Measurements from ENCODE around the gene PTPA. TPM values are rescaled to one million over a fixed set of nuclear protein-coding genes. Genes with fewer than 3 reads are reported as not detected.

Gene PTPA
- total and polyA plus RNA-seq, 12 donors = 106 to 227 (median 186) TPM

DNA sequence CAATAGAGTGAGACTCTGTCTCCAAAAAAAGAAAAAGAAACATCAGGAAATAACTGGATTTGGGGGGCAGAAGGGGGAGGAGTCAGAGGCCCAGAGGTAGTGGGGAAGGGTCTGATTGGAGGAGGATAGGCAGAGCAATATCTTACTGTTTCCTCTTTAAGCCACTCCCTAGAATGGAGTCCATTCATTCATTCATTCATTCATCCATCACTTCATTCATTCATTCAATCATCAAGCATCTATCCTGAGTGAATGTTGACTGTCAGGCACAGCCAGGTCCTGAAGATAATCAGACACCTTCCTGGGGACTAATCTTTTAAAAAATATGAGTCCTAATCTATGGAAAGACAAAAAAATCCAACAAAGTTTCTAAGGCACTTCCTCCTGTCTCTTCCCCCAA, 54.0 kb downstream of the PTPA start:
- Histone ChIP-seq H3K9me3 (no peaks in the 10 kb centered on the region), H3K36me3 (no peaks in the 10 kb centered on the region), H3K27me3 (no peaks in the 10 kb centered on the region), H3K4me3 (no peak overlapping the region), H3K4me1 (peaks cover 11 to 53% (median 24%) of the 10 kb centered on the region in 9 donors), H3K27ac (peak overlapping the region in 2 of 10 donors; percentile 68 to 87)
- TF ChIP-seq, protein P1, sequence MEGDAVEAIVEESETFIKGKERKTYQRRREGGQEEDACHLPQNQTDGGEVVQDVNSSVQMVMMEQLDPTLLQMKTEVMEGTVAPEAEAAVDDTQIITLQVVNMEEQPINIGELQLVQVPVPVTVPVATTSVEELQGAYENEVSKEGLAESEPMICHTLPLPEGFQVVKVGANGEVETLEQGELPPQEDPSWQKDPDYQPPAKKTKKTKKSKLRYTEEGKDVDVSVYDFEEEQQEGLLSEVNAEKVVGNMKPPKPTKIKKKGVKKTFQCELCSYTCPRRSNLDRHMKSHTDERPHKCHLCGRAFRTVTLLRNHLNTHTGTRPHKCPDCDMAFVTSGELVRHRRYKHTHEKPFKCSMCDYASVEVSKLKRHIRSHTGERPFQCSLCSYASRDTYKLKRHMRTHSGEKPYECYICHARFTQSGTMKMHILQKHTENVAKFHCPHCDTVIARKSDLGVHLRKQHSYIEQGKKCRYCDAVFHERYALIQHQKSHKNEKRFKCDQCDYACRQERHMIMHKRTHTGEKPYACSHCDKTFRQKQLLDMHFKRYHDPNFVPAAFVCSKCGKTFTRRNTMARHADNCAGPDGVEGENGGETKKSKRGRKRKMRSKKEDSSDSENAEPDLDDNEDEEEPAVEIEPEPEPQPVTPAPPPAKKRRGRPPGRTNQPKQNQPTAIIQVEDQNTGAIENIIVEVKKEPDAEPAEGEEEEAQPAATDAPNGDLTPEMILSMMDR (IDR thresholded peaks at IDR 0.05) = no peak
- DNase-seq = no peak
- ATAC-seq = no peak
- intact Hi-C loops (cut with DNase I) = loop anchor here in 1 of 10 donors (2.0 kb wide), 1 partner anchor 16 kb away; no protein-coding TSS in a partner anchor

DNA sequence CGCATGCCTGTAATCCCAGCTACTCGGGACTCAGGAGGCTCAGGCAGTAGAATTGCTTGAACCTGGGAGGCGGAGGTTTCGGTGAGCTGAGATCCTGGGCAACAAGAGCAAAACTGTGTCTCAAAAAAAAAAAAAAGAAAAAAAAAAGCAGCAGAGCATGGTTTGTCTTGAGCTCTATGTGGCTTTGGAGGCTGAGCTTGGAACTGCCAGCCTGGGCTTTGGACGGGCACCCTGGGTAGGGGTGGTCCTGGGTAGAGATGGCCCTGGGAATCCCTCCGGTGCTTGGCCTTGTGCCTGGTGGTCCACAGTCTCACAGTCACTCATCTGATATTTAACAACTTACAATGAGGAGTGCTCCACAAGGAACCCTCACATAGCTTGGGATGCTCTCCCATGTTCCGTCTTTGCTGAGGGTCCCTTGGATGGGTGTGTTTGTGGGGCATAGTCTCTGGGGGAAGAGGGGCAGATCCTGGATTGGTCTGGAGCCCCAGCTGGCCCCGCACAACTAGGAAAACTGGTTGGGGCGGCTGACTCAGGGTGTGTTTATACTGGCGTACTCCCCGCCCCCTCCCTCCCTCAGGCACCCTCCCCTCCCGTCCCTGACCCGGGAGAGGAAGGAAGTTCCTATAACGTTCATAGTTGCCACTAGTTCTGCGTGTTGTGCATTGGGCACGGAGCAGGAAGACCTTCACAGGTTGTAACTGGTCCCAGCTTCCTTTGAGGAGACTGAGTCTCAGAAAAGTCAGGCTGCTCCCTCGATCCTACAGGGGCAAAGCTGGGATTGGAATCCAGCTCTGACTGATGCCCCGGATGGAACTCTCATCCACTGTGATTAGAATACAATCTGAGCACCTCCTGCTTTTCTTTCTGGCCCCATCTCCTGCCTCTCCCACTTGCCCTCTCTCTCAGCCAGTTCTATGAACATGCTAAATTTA, 55.7 kb downstream of the PTPA start:
- H3K27me3 ChIP-seq = no peaks in the 10 kb centered on the region
- TF ChIP-seq, protein P1 (IDR thresholded peaks at IDR 0.05) = no peak
- H3K36me3 ChIP-seq = no peaks in the 10 kb centered on the region
- H3K27ac ChIP-seq = peak overlapping the region; percentile 43 to 89 (median 79)
- peak; percentile 66 to 79 for DNase-seq
- WGBS, 2 donors = 34 to 43% methylated on average over 14 to 18 of the region's 18 CpGs
- H3K9me3 ChIP-seq = no peaks in the 10 kb centered on the region
- peak; percentile 68 to 90 (median 82) for ATAC-seq
- H3K4me1 ChIP-seq = peaks cover 11 to 57% (median 24%) of the 10 kb centered on the region in 9 donors
- peak overlapping the region in 8 of 10 donors; percentile 18 to 44 (median 33) for H3K4me3 ChIP-seq
- intact Hi-C loops (cut with DNase I) = no loop called here

DNA sequence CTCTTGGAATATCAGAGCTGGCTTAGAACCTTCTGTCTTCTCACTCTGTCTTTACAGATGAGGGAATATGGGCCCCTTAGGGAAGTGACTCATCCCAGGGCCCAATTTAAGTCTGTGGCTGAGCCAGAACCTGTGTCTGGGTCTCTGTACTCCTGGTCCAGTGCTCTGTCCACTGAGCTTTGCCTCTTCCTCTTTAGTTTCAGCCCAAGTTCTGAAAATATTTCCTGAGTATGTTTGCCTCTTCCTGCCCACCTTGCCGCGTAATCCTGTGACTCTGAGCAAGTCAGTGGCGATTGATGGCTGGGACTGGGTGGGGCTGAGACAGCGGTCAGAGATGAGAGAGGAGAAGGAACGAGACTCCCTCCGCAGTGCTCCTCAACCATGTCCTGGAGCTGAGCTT, 59.0 kb downstream of the PTPA start:
- peaks cover 20 to 61% (median 41%) of the 10 kb centered on the region in 9 donors for H3K4me1 ChIP-seq

More for the DNA sequence above, 59.0 kb downstream of the PTPA start:
- Histone ChIP-seq H3K27me3 (peaks cover 0 to 6% (median 0%) of the 10 kb centered on the region in 7 donors), H3K27ac (peak overlapping the region in 1 of 10 donors; percentile 62), H3K36me3 (no peaks in the 10 kb centered on the region), H3K4me3 (no peak overlapping the region), H3K9me3 (no peaks in the 10 kb centered on the region)
- DNase-seq (no peak), ATAC-seq (no peak)
- intact Hi-C loops (cut with DNase I) = loop anchor here in 5 of 10 donors (5.0 to 10.0 kb wide), 6 partner anchors 215 to 442 kb away; no protein-coding TSS in a partner anchor
- WGBS, 2 donors = 70 to 74% methylated on average over 6 of the region's 6 CpGs
- TF ChIP-seq, protein P1 (IDR thresholded peaks at IDR 0.05) = no peak

Data from heart right ventricle (tissue), 16 donors.